ENCODE data around the gene ZP2. TPM values are rescaled to one million over a fixed set of nuclear protein-coding genes. Genes with fewer than 3 reads are reported as not detected.

The ZP2 gene
- total RNA-seq, 1 donor from 2014 or later, result not detected

GRCh38 chr16:21217121-21217520 is 5.7 kb upstream of the ZP2 start:
- Mint-ChIP-seq H3K4me1 (ENCODE audit: unreplicated experiment) (no peaks in the 10 kb centered on the region), H3K27me3 (ENCODE audit: unreplicated experiment) (peaks cover 29% of the 10 kb centered on the region), H3K27ac (ENCODE audit: unreplicated experiment) (no peak overlapping the region), H3K4me3 (ENCODE audit: unreplicated experiment) (no peak overlapping the region), H3K36me3 (ENCODE audit: unreplicated experiment) (no peaks in the 10 kb centered on the region), H3K9me3 (ENCODE audit: unreplicated experiment) (no peaks in the 10 kb centered on the region)
- TF ChIP-seq CTCF (IDR thresholded peaks at IDR 0.05), result no peak
- peak; percentile 11 for DNase-seq (ENCODE audit: extremely low spot score, unreplicated experiment)

- peaks cover 17% of the 10 kb centered on the region for H3K27me3 Mint-ChIP-seq (ENCODE audit: unreplicated experiment)
- H3K4me3 Mint-ChIP-seq (ENCODE audit: unreplicated experiment), result no peak overlapping the region
- H3K27ac Mint-ChIP-seq (ENCODE audit: unreplicated experiment), result no peak overlapping the region
- H3K4me1 Mint-ChIP-seq (ENCODE audit: unreplicated experiment), result no peaks in the 10 kb centered on the region
- TF ChIP-seq CTCF (IDR thresholded peaks at IDR 0.05), result no peak
- no peaks in the 10 kb centered on the region for H3K9me3 Mint-ChIP-seq (ENCODE audit: unreplicated experiment)
- no peaks in the 10 kb centered on the region for H3K36me3 Mint-ChIP-seq (ENCODE audit: unreplicated experiment)
- DNase-seq (ENCODE audit: extremely low spot score, unreplicated experiment), result no peak
Observed at GRCh38 chr16:21214086-21214485, 2.7 kb upstream of the ZP2 start.

GRCh38 chr16:21208446-21209230 is 2.7 kb downstream of the ZP2 start:
- Mint-ChIP-seq H3K36me3 (ENCODE audit: unreplicated experiment) (no peaks in the 10 kb centered on the region), H3K27me3 (ENCODE audit: unreplicated experiment) (peaks cover 8% of the 10 kb centered on the region), H3K27ac (ENCODE audit: unreplicated experiment) (no peak overlapping the region), H3K4me1 (ENCODE audit: unreplicated experiment) (no peaks in the 10 kb centered on the region), H3K4me3 (ENCODE audit: unreplicated experiment) (no peak overlapping the region), H3K9me3 (ENCODE audit: unreplicated experiment) (no peaks in the 10 kb centered on the region)
- TF ChIP-seq CTCF (IDR thresholded peaks at IDR 0.05), result no peak
- no peak for DNase-seq (ENCODE audit: extremely low spot score, unreplicated experiment)

GRCh38 chr16:21206550-21206949 is 4.8 kb downstream of the ZP2 start:
- TF ChIP-seq CTCF (IDR thresholded peaks at IDR 0.05), result no peak
- Mint-ChIP-seq H3K36me3 (ENCODE audit: unreplicated experiment) (no peaks in the 10 kb centered on the region), H3K9me3 (ENCODE audit: unreplicated experiment) (no peaks in the 10 kb centered on the region), H3K27ac (ENCODE audit: unreplicated experiment) (no peak overlapping the region), H3K4me3 (ENCODE audit: unreplicated experiment) (no peak overlapping the region), H3K4me1 (ENCODE audit: unreplicated experiment) (no peaks in the 10 kb centered on the region), H3K27me3 (ENCODE audit: unreplicated experiment) (peaks cover 13% of the 10 kb centered on the region)
- DNase-seq (ENCODE audit: extremely low spot score, unreplicated experiment), result no peak

- H3K27me3 Mint-ChIP-seq (ENCODE audit: unreplicated experiment), result peaks cover 18% of the 10 kb centered on the region
- no peak overlapping the region for H3K27ac Mint-ChIP-seq (ENCODE audit: unreplicated experiment)
- H3K36me3 Mint-ChIP-seq (ENCODE audit: unreplicated experiment), result no peaks in the 10 kb centered on the region
- DNase-seq (ENCODE audit: extremely low spot score, unreplicated experiment), result no peak
- no peak for TF ChIP-seq CTCF (IDR thresholded peaks at IDR 0.05)
- no peaks in the 10 kb centered on the region for H3K4me1 Mint-ChIP-seq (ENCODE audit: unreplicated experiment)
- H3K9me3 Mint-ChIP-seq (ENCODE audit: unreplicated experiment), result no peaks in the 10 kb centered on the region
- H3K4me3 Mint-ChIP-seq (ENCODE audit: unreplicated experiment), result no peak overlapping the region
Observed at GRCh38 chr16:21205303-21205702, 6.1 kb downstream of the ZP2 start.

Data from osteocyte (in vitro differentiated cells).